Mesothelial cell of epicardium (in vitro differentiated cells): Measurements from ENCODE around the gene GALNT2. TPM values are rescaled to one million over a fixed set of nuclear protein-coding genes. Genes with fewer than 3 reads are reported as not detected.

Source experiments
- DNase-seq, 2 experiments: peaks; one replicate each; pipeline ENCODE4 v3.0.0; 2021; ENCODE audit warnings: low spot score in 2 of 2; ENCODE audit not compliant: unreplicated experiment in 2 of 2
- H3K27ac Mint-ChIP-seq: 2 replicates; pipeline ENCODE4 v1.8.0; 2021; ENCODE audit warnings: mixed read lengths
- H3K27me3 Mint-ChIP-seq: 2 replicates; pipeline ENCODE4 v1.8.0; 2021; ENCODE audit warnings: low read depth, mixed read lengths
- H3K36me3 Mint-ChIP-seq: 2 replicates; pipeline ENCODE4 v1.8.0; 2021; ENCODE audit warnings: mixed read lengths
- H3K4me1 Mint-ChIP-seq: 2 replicates; pipeline ENCODE4 v1.8.0; 2021; ENCODE audit warnings: mixed read lengths
- H3K4me3 Mint-ChIP-seq: 2 replicates; pipeline ENCODE4 v1.8.0; 2021; ENCODE audit warnings: mild to moderate bottlenecking, moderate library complexity, mixed read lengths
- H3K9me3 Mint-ChIP-seq: 2 replicates; pipeline ENCODE4 v1.8.0; 2021; ENCODE audit warnings: mixed read lengths
- total RNA-seq: library from RNA; stranded (reverse); gene quantifications from 3 replicates; pipeline ENCODE4 v1.2.1, GENCODE V29; 2021
- TF ChIP-seq, protein P1 (sequence below): fragments of 200-600 bp; sonication (generic); IDR thresholded peaks from one replicate; pipeline ENCODE4 v1.5.0; 2021; ENCODE audit warnings: antibody characterized with exemption; ENCODE audit not compliant: unreplicated experiment

Gene GALNT2
- total RNA-seq, 1 donor from 2014 or later, result 48.3 TPM

DNA sequence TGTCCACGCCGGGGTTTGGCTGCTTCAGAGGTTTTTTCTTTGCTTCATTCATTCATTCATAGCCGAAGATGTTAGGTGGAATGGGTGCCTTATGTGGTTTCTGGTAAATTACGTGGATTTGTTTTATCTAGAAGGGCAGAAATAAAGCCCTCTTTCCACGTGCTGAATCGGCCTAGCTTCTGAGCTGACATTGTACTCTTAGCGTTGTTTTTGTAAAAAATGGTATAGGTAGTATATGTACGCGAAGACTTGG, 1.5 kb downstream of the GALNT2 start:
- Mint-ChIP-seq H3K36me3 (no peaks in the 10 kb centered on the region), H3K27ac (peak overlapping the region; percentile 66), H3K4me3 (peak overlapping the region; percentile 90), H3K4me1 (peaks cover 17% of the 10 kb centered on the region), H3K27me3 (peaks cover 6% of the 10 kb centered on the region), H3K9me3 (peaks cover 5% of the 10 kb centered on the region)
- TF ChIP-seq, protein P1, sequence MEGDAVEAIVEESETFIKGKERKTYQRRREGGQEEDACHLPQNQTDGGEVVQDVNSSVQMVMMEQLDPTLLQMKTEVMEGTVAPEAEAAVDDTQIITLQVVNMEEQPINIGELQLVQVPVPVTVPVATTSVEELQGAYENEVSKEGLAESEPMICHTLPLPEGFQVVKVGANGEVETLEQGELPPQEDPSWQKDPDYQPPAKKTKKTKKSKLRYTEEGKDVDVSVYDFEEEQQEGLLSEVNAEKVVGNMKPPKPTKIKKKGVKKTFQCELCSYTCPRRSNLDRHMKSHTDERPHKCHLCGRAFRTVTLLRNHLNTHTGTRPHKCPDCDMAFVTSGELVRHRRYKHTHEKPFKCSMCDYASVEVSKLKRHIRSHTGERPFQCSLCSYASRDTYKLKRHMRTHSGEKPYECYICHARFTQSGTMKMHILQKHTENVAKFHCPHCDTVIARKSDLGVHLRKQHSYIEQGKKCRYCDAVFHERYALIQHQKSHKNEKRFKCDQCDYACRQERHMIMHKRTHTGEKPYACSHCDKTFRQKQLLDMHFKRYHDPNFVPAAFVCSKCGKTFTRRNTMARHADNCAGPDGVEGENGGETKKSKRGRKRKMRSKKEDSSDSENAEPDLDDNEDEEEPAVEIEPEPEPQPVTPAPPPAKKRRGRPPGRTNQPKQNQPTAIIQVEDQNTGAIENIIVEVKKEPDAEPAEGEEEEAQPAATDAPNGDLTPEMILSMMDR, result no peak
- no peak for DNase-seq

DNA sequence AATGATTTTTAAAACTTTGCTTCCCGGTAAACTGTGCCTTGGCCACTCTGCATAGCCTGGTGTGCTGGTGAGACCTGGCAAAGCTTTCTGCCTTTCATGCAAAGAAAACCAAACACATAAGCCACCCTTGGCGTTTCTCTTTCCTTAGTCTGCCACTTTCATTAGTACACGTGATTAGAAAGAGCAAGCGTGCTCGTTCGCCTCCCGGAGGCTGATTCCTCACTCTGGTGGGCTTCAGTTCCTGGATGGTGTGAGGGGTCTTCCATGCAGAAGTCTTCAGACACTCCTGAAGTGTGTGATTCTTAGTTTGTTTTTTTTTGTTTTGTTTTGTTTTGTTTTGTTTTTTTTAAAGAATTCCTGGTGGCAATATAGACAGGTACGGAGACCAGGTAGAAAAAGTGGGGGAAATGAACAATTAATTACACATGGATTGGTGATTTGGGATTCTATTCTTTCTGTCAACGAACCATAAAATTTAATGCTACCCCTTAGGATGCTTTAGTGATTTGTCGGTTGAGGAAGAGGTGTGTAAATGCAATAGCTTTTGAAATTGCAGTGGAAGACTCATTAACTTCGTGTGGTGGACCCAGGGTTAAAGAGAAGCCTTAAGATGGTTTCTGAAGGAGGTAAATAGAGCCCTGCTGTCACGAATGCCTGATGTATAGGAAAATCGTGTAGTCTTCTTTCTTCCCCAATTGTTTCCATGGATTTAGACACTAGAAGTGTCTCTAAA, 2.1 kb downstream of the GALNT2 start:
- H3K27ac Mint-ChIP-seq, result no peak overlapping the region
- H3K36me3 Mint-ChIP-seq, result no peaks in the 10 kb centered on the region
- peaks cover 2% of the 10 kb centered on the region for H3K9me3 Mint-ChIP-seq
- peaks cover 6% of the 10 kb centered on the region for H3K27me3 Mint-ChIP-seq
- TF ChIP-seq, protein P1, result no peak
- DNase-seq, result peak in 1 of 2 experiments; percentile 27
- peak overlapping the region; percentile 90 for H3K4me3 Mint-ChIP-seq
- peaks cover 17% of the 10 kb centered on the region for H3K4me1 Mint-ChIP-seq

DNA sequence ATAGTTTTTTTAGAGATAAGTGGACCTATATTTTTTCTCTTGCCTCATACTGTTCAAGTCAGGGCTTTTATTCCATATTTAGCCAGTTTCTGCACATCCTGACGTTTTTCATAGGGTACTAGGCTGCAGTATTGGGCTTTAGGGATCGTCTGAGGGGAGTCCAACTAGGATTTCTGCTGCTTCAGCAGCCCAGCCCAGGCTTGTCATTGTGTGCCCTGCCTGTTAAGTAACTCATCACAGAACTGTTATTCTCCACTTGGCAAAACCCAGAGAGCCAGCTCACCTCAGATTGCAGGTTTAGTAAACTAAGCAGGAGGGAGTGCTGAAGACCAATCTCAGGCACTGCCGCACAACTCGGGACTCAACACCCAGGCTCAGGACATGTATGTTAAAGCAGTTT, 2.8 kb downstream of the GALNT2 start:
- Mint-ChIP-seq H3K27me3 (peaks cover 6% of the 10 kb centered on the region), H3K9me3 (no peaks in the 10 kb centered on the region), H3K4me1 (peaks cover 17% of the 10 kb centered on the region), H3K27ac (no peak overlapping the region), H3K36me3 (no peaks in the 10 kb centered on the region), H3K4me3 (no peak overlapping the region)
- TF ChIP-seq, protein P1, result no peak
- DNase-seq, result peak in 1 of 2 experiments; percentile 10

DNA sequence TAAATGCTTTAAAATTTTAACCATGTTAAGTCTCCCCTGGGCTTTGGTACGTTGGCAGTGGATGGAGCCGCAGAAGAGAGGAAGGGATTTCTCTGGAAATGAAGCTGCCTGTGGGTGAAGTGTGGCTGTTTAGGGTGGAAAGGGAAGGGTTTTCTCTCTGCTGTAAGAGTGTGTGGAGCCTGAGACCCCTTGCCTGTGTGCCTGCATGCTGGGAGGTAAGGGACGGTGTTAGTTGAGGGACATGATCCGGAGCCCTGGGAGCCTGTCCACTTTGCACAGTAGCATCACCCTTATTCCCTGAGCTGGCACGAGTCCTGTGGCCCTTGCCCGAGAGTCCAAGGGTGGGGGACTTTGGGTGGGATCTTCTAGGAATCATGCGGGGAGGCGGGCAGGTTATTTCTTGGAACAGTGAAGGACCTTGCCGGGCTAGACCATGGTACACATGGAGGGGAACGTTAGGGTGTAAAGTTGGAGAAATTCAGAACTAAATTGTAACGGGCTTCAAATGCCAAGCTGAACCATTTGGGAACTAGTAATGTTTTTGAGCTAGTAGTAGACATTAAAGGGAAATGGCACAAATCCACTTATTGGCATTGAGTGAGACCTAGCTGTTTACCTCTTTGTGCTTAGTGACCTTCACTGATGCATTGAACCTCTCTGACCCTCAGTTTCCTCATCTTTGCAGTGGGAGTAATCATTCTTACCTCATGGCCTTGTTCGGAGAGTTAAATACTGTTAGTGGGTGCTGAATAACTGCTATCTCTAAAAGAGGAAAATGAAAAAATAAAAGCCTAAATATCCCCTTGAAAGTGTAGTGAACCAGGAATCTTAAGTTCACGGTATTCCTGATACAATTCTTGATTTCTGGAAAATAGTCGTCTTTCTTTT, 3.5 kb downstream of the GALNT2 start:
- Mint-ChIP-seq H3K27ac (no peak overlapping the region), H3K4me3 (no peak overlapping the region), H3K27me3 (peaks cover 6% of the 10 kb centered on the region), H3K4me1 (peaks cover 17% of the 10 kb centered on the region), H3K36me3 (no peaks in the 10 kb centered on the region), H3K9me3 (no peaks in the 10 kb centered on the region)
- TF ChIP-seq, protein P1, result no peak
- peak in 1 of 2 experiments; percentile 2 for DNase-seq

DNA sequence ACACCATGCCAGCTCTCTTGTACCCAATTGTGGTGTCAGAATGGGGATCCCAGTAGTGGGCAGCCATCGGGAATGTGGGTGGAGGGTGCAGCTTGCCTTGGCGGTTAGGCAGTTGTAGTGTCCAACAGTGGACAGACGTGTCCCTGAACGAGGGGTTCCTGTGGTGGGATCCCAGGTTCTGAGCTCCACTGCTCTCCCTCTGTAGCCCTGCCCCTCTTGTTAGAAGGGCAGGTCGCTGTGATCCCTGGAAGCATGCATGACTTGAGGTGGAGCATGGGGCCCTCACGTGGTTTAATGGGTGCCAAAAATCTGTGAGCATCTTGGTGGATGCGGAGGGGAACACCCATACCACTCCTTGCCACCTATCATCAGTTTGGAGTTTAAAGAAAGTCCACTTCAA, 4.3 kb downstream of the GALNT2 start:
- H3K27me3 Mint-ChIP-seq, result peaks cover 6% of the 10 kb centered on the region
- H3K4me3 Mint-ChIP-seq, result no peak overlapping the region
- peaks cover 16% of the 10 kb centered on the region for H3K4me1 Mint-ChIP-seq
- H3K9me3 Mint-ChIP-seq, result no peaks in the 10 kb centered on the region
- H3K36me3 Mint-ChIP-seq, result peaks cover 2% of the 10 kb centered on the region
- H3K27ac Mint-ChIP-seq, result no peak overlapping the region
- peak in 1 of 2 experiments; percentile 22 for DNase-seq
- TF ChIP-seq, protein P1, result no peak
